Measurements from ENCODE around the gene KLHL3.

The KLHL3 gene

DNA sequence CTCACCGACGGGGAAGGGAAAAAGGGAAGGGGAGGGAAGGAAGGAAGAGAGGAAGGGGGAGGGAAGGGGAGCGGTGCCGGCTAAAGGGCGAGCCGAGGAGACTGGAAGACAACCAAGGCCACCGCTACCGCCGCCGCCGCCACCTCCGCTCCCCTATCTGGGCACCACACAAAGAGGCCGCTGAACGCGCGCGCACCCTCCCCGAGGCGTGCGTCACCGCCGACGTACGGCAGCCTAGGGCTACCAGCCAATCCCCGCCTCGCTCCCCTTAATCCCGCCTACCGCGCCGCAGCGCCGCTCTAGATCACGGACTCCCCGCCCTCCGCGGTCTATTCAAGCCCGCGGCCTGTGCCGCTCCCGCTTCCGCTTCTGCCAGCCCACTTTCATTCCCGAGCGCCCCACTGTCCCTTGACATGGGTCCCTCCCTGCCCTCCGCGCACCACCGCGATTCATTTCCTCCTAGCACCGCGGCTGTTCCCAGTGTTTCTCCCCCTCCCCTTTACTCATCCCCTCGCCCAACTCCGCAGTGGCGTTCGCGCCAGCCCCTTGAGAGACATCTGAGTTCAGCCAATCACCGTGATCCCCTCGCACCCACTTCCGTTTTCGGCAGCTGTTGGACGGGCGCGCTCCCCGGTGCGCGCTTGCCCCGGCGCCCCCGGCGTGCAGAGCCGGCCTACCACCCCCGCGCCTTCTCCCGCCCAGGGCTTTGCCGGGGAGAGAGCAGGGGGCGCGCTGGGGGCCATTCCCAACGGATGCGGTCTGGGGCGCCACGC, 18.5 kb upstream of the KLHL3 start, which contains the start of gene HNRNPA0:
Gene HNRNPA0, minus strand, starts transcription at position 176 of the 773 bp plus-strand sequence. CDS start 297 bp downstream, outside the sequence.
- TF ChIP-seq, protein P1, sequence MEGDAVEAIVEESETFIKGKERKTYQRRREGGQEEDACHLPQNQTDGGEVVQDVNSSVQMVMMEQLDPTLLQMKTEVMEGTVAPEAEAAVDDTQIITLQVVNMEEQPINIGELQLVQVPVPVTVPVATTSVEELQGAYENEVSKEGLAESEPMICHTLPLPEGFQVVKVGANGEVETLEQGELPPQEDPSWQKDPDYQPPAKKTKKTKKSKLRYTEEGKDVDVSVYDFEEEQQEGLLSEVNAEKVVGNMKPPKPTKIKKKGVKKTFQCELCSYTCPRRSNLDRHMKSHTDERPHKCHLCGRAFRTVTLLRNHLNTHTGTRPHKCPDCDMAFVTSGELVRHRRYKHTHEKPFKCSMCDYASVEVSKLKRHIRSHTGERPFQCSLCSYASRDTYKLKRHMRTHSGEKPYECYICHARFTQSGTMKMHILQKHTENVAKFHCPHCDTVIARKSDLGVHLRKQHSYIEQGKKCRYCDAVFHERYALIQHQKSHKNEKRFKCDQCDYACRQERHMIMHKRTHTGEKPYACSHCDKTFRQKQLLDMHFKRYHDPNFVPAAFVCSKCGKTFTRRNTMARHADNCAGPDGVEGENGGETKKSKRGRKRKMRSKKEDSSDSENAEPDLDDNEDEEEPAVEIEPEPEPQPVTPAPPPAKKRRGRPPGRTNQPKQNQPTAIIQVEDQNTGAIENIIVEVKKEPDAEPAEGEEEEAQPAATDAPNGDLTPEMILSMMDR (IDR thresholded peaks at IDR 0.05; ENCODE audit: control insufficient read depth, extremely low read depth, insufficient read depth): no peak
- H3K4me3 ChIP-seq (ENCODE audit: low read depth, low read length): peak within 1 kb of the TSS; percentile 99
- peak; percentile 91 for DNase-seq (ENCODE audit: low read depth)

DNA sequence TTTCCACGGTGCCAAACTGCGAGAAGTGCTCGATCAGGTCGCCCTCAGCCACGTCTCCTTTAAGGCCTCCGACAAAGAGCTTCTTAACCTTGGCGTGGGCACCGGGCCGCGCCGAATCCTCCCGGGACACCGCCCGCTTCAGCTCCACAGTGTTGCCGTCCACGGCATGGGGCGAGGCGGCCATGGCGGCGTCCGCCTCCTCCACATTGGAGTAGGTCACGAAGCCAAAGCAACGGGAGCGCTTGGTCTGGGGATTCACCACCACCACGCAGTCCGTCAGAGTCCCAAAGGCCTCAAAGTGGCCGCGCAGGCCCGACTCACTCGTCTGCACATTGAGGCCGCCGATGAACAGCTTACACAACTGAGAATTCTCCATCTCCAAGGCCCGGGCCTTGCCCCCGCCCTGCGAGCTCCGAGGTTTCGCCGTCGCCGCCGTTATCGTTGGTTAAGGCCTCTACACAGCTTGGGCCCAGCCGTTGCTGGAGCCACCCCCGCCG, 17.9 kb upstream of the KLHL3 start:
- H3K4me3 ChIP-seq (ENCODE audit: low read depth, low read length): peak overlapping the region; percentile 99
- DNase-seq (ENCODE audit: low read depth): no peak
- TF ChIP-seq, protein P1 (IDR thresholded peaks at IDR 0.05; ENCODE audit: control insufficient read depth, extremely low read depth, insufficient read depth): no peak

DNA sequence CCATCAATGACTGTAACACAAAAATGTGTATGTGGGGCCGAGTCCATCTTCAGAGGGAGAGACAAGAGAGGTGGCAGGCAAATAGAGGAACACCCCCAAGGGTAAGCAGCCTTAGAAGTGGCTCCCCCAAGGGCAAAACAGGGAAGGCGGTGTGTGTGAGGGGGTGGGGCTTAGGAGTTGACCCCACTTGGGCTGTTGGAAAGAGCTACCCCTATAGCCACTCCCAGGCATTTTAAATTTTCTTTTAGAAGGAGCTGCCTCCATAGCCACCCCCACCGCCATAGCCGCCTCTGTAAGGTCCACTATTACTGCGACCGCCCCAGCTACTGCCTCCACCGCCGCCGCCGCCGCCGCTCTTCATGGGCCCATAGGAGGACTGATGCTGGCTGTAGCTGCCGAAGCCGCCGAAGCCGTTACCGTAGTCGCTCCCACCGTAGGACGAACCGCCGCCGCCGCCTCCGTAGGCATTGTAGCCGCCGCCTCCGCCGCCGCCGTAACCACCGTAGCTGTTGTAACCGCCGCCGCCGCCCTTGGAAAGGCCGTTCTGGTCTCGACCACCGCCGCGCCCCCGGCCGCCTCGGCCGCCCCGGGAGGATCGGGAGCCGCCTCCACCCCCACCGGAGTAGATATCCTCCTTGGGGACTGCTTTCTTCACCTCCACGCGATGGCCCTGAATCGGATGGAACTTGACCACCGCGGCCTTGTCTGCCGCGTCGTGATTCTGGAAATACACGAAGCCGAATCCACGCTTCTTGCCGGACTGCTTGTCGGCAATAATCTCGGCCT, 17.2 kb upstream of the KLHL3 start:
- peak overlapping the region; percentile 99 for H3K4me3 ChIP-seq (ENCODE audit: low read depth, low read length)
- no peak for DNase-seq (ENCODE audit: low read depth)
- TF ChIP-seq, protein P1 (IDR thresholded peaks at IDR 0.05; ENCODE audit: control insufficient read depth, extremely low read depth, insufficient read depth): no peak

DNA sequence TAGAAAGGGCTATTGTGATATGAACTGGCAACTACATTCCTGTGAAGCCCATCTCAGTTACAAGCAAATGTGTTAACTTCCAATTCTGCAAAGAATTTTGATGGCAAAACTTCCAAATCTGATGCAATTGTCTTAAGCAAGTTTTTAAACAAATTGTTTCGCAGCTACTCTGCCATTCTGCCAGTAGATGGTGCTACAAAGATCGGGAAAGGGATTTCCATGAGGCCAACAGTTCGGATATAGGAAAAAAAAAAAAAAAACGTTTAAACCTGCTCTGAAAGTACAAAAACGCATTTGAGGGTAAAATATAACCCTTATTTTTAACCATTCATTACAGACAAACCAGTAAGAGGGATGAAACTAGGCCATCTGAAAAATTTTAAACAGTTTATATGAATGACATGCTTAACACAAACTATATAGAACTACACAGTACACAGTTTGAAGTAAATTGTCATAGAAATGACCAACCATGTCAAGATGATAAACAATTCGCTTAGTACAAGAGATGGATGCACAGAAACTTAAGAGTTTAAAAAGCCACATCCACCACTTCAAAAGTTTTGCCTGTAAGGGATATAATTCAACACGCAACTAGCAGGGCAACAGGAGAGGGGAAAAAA, 16.1 kb upstream of the KLHL3 start:
- TF ChIP-seq, protein P1 (IDR thresholded peaks at IDR 0.05; ENCODE audit: control insufficient read depth, extremely low read depth, insufficient read depth): peak; percentile 73
- DNase-seq (ENCODE audit: low read depth): peak; percentile 46
- peak overlapping the region; percentile 99 for H3K4me3 ChIP-seq (ENCODE audit: low read depth, low read length)

DNA sequence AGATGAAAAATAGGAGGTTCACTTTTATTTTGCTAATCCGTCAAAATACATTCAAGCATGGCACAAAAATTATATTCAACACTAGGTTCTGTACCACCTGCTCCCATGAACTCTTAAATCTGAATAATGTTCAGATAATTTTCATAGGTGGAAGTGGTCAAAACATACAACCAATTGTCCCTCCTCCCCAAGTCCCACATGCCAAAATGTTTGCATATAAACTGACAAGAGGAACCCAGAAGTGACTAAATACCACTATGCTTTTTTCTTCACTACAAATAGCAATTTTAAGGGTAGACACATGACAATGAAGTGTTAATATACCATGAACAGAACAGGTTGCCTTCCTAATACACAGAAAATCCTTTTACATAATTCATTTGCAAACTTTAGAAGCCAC, 14.5 kb upstream of the KLHL3 start:
- TF ChIP-seq, protein P1 (IDR thresholded peaks at IDR 0.05; ENCODE audit: control insufficient read depth, extremely low read depth, insufficient read depth): no peak
- no peak overlapping the region for H3K4me3 ChIP-seq (ENCODE audit: low read depth, low read length)
- DNase-seq (ENCODE audit: low read depth): no peak

DNA sequence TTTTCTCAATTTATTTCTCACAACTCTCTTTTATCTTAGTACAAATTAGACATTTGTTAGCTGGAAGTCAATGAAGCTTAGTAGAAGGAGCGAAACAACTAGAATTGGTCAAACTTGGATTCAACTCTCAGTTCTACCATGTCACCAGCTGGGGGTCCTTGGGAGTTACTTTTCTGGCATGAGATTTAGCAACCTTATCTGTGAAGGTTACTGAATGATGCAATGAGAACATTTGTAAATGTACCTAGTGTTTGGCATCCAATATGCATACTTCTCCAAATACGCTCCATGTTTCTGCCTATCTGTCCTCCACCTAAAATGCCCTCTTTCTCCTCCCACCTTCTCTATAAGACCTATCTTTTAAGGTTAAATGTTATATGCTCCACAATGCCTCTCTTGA, 12.0 kb upstream of the KLHL3 start:
- TF ChIP-seq, protein P1 (IDR thresholded peaks at IDR 0.05; ENCODE audit: control insufficient read depth, extremely low read depth, insufficient read depth): no peak
- DNase-seq (ENCODE audit: low read depth): no peak
- H3K4me3 ChIP-seq (ENCODE audit: low read depth, low read length): no peak overlapping the region
